Body of pancreas (tissue), 4 donors: ENCODE results near the gene MEIS2.

ENCODE experiments used
- CTCF ChIP-seq, 7 experiments: fragments of 450-650 bp in 4 of 7; fragments of 200-600 bp in 3 of 7; sonication (generic) in 3 of 7; IDR thresholded peaks; one replicate each; pipeline ENCODE4 v1.5.1; 2016 to 2019; ENCODE audit warnings: antibody characterized with exemption in 7 of 7
- POLR2A ChIP-seq, 3 donors: fragments of 450-650 bp; IDR thresholded peaks; one replicate each; pipeline ENCODE4 v1.6.1; 2016; ENCODE audit warnings: antibody characterized with exemption in 3 of 3, mild to moderate bottlenecking in 2 of 3

GRCh38 chr15:36953346-36953745 lies 147.0 kb downstream of the MEIS2 start:
- TF ChIP-seq POLR2A (IDR thresholded peaks at IDR 0.05) (no peak), CTCF (IDR thresholded peaks at IDR 0.05) (no peak)
